OCI-LY7 (cell line): ENCODE results near the gene GPHN.

Experiments used
- CTCF ChIP-seq: fragments of 200-600 bp; sonication (generic); conservative IDR thresholded peaks from 2 replicates; pipeline ENCODE4 v1.5.1; 2014; ENCODE audit warnings: mild to moderate bottlenecking, antibody characterized with exemption, low read length, moderate library complexity, mixed read lengths
- EZH2phosphoT487 ChIP-seq: fragments of 200-600 bp; sonication (generic); IDR thresholded peaks from 2 replicates; pipeline ENCODE4 v1.6.1; 2018; ENCODE audit warnings: low read depth, borderline replicate concordance, mild to moderate bottlenecking, mixed run types, antibody characterized with exemption, low read length, moderate library complexity, mixed read lengths

- TF ChIP-seq CTCF (no peak), EZH2phosphoT487 (no peak)
Observed at GRCh38 chr14:66975251-66975650, 467.3 kb downstream of the GPHN start.
